Suprapubic skin (tissue), 4 donors: ENCODE results near the gene ATN1.

Experiments
- POLR2A ChIP-seq, 2 donors: fragments of 450-650 bp; IDR thresholded peaks; one replicate each; pipeline ENCODE4 v1.6.1; 2017; ENCODE audit warnings: antibody characterized with exemption in 2 of 2, mild to moderate bottlenecking in 2 of 2, moderate library complexity in 2 of 2
- POLR2AphosphoS5 ChIP-seq, 3 donors: sonication (generic); formaldehyde crosslinking; IDR thresholded peaks; one replicate each; pipeline ENCODE4 v1.6.1; 2017; ENCODE audit warnings: antibody characterized with exemption in 3 of 3

DNA sequence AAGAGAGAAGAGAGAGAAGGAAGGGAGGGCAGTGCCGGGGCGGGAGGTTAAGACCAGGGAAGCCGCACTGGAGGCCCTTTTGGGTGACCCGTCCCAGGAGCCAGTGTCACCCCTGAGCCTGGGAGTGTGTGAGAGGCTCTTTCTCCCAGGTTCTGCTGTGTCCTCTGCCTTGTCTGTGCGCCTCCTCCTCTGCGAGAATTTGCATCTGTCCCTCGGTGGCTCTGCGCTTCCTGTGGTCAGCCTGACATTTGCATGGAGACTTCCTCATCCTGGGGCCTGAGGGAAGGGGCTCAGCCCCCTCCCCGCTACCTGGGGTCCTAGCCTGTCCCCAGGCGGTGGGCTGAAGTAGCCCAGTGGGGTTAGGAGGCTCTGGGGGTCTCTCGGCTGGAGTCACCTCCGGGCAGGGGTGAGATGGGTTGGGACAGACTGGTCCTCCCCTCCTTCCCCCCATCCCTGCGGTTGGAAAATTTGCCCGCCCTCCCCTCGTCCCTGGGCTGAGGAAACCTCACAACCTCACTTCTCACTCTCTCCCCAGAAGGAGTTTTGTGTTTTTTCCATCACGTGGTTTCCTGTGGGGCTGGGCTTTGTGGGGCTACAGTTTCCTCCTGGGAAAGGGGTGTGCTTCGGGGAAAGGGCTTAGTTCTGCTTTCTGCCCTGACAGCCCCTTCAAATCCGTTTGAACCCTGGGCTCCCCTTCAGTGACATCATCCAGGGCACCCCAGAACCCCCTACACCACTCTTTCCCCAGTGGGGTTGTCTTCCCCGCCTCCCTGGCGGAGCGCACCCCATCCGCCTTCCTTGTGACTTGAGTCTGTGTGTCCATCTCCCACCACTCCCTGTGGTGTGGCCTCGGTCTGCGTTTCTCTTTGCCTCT lies 25.9 kb downstream of the ATN1 start:
- TF ChIP-seq POLR2AphosphoS5 (IDR thresholded peaks at IDR 0.05) (no peak), POLR2A (IDR thresholded peaks at IDR 0.05) (no peak)
